ENCODE data around the gene TSPAN4.

DNA sequence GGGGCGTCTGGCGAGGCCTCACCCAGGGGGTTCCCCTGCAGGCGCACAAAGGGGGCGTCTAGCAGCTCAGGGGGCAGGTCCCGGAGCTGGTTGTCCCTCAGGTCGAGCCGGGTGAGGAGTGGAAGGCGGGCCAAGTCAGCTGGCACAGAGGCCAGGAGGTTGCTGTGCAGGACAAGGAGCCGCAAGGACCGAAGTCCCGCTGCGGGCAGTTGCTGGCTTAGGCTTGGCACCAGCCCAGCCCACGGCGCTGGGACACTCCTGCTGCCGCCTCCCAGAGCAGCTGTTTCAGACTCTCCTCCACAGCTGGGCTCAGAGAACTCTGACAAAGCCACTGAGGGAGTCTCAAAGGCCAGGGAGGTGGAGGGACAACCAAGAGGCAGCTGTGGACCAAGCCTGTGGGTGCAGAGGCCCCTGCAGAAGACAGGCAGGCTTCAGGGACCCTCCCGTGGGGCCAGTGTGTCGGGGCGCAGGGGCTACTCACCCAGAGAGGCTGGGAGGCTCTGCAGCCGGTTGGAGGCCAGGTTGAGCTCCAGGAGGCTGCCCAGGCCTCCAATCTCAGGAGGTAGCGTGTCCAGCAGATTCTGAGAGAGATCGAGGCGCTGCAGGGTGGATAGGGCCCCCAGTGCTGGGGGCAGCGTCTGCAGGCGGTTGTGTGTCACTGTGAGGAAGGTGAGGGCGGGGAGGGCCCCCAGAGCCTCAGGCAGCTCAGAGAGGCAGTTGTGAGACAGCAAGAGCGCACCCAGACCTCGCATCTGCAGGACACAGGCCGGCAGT lies 39.8 kb upstream of the TSPAN4 start:
- TF ChIP-seq NR3C1 (CRISPR knock-in tag; IDR thresholded peaks at IDR 0.05) (no peak), ESRRB (CRISPR knock-in tag; IDR thresholded peaks at IDR 0.05; ENCODE audit: borderline replicate concordance) (no peak), ZNF830 (CRISPR knock-in tag; IDR thresholded peaks at IDR 0.05) (no peak)
- TF ChIP-seq, protein P1, sequence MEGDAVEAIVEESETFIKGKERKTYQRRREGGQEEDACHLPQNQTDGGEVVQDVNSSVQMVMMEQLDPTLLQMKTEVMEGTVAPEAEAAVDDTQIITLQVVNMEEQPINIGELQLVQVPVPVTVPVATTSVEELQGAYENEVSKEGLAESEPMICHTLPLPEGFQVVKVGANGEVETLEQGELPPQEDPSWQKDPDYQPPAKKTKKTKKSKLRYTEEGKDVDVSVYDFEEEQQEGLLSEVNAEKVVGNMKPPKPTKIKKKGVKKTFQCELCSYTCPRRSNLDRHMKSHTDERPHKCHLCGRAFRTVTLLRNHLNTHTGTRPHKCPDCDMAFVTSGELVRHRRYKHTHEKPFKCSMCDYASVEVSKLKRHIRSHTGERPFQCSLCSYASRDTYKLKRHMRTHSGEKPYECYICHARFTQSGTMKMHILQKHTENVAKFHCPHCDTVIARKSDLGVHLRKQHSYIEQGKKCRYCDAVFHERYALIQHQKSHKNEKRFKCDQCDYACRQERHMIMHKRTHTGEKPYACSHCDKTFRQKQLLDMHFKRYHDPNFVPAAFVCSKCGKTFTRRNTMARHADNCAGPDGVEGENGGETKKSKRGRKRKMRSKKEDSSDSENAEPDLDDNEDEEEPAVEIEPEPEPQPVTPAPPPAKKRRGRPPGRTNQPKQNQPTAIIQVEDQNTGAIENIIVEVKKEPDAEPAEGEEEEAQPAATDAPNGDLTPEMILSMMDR (IDR thresholded peaks at IDR 0.05 in 2 of 3, conservative IDR thresholded peaks at IDR 0.05 in 1 of 3; ENCODE audit: insufficient read depth in 2 of 3, low read depth in 1 of 3, low read length in 3 of 3), result no peak

Measured in K562 (cell line).